ENCODE data around the gene PTPRD.

PTPRD gene

DNA sequence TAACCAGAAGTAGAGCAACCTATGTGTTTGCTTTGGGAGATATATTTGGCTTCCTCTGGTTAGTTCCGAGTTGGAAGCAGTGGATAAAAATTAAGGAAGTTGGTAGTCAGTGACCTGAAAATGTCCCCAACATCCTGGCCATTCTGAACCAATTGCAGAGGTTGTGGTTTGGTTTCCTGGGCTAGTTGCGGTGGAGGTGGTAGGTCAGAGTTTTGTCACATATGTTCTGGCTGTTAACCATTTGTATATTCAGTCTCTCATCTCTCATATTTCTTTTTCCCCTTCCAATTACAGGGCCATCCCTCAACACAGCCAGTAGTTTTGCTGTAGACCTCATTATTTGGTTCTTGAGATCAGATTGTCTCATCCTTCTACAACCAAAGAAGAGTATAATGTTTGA lies 1026.9 kb downstream of the PTPRD start (continued):
- TF ChIP-seq, protein P1, sequence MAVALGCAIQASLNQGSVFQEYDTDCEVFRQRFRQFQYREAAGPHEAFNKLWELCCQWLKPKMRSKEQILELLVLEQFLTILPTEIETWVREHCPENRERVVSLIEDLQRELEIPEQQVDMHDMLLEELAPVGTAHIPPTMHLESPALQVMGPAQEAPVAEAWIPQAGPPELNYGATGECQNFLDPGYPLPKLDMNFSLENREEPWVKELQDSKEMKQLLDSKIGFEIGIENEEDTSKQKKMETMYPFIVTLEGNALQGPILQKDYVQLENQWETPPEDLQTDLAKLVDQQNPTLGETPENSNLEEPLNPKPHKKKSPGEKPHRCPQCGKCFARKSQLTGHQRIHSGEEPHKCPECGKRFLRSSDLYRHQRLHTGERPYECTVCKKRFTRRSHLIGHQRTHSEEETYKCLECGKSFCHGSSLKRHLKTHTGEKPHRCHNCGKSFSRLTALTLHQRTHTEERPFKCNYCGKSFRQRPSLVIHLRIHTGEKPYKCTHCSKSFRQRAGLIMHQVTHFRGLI (tag by site-specific recombination; IDR thresholded peaks at IDR 0.05) = no peak
- TF ChIP-seq OVOL3 (tag by site-specific recombination; IDR thresholded peaks at IDR 0.05) (no peak), ZNF521 (tag by site-specific recombination; IDR thresholded peaks at IDR 0.05) (no peak), ZNF341 (tag by site-specific recombination; IDR thresholded peaks at IDR 0.05; ENCODE audit: low read depth) (no peak), ZNF391 (tag by site-specific recombination; IDR thresholded peaks at IDR 0.05; ENCODE audit: borderline replicate concordance, low read depth) (no peak), ZNF112 (tag by site-specific recombination; IDR thresholded peaks at IDR 0.05) (no peak), KLF9 (tag by site-specific recombination; IDR thresholded peaks at IDR 0.05; ENCODE audit: low read depth) (no peak)
- TF ChIP-seq, protein P2, sequence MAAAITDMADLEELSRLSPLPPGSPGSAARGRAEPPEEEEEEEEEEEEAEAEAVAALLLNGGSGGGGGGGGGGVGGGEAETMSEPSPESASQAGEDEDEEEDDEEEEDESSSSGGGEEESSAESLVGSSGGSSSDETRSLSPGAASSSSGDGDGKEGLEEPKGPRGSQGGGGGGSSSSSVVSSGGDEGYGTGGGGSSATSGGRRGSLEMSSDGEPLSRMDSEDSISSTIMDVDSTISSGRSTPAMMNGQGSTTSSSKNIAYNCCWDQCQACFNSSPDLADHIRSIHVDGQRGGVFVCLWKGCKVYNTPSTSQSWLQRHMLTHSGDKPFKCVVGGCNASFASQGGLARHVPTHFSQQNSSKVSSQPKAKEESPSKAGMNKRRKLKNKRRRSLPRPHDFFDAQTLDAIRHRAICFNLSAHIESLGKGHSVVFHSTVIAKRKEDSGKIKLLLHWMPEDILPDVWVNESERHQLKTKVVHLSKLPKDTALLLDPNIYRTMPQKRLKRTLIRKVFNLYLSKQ (tag by site-specific recombination; IDR thresholded peaks at IDR 0.05; ENCODE audit: borderline replicate concordance) = no peak
- TF ChIP-seq, protein P3, sequence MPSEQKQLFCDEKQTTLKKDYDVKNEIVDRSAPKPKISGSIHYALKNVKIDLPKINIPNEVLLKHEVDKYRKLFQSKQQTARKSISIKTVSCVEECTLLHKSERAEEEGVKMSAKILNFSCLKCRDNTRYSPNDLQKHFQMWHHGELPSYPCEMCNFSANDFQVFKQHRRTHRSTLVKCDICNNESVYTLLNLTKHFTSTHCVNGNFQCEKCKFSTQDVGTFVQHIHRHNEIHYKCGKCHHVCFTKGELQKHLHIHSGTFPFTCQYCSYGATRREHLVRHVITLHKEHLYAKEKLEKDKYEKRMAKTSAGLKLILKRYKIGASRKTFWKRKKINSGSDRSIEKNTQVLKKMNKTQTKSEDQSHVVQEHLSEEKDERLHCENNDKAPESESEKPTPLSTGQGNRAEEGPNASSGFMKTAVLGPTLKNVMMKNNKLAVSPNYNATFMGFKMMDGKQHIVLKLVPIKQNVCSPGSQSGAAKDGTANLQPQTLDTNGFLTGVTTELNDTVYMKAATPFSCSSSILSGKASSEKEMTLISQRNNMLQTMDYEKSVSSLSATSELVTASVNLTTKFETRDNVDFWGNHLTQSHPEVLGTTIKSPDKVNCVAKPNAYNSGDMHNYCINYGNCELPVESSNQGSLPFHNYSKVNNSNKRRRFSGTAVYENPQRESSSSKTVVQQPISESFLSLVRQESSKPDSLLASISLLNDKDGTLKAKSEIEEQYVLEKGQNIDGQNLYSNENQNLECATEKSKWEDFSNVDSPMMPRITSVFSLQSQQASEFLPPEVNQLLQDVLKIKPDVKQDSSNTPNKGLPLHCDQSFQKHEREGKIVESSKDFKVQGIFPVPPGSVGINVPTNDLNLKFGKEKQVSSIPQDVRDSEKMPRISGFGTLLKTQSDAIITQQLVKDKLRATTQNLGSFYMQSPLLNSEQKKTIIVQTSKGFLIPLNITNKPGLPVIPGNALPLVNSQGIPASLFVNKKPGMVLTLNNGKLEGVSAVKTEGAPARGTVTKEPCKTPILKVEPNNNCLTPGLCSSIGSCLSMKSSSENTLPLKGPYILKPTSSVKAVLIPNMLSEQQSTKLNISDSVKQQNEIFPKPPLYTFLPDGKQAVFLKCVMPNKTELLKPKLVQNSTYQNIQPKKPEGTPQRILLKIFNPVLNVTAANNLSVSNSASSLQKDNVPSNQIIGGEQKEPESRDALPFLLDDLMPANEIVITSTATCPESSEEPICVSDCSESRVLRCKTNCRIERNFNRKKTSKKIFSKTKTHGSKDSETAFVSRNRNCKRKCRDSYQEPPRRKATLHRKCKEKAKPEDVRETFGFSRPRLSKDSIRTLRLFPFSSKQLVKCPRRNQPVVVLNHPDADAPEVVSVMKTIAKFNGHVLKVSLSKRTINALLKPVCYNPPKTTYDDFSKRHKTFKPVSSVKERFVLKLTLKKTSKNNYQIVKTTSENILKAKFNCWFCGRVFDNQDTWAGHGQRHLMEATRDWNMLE (tag by site-specific recombination; conservative IDR thresholded peaks at IDR 0.05; ENCODE audit: low read depth) = no peak
- TF ChIP-seq, protein P4, sequence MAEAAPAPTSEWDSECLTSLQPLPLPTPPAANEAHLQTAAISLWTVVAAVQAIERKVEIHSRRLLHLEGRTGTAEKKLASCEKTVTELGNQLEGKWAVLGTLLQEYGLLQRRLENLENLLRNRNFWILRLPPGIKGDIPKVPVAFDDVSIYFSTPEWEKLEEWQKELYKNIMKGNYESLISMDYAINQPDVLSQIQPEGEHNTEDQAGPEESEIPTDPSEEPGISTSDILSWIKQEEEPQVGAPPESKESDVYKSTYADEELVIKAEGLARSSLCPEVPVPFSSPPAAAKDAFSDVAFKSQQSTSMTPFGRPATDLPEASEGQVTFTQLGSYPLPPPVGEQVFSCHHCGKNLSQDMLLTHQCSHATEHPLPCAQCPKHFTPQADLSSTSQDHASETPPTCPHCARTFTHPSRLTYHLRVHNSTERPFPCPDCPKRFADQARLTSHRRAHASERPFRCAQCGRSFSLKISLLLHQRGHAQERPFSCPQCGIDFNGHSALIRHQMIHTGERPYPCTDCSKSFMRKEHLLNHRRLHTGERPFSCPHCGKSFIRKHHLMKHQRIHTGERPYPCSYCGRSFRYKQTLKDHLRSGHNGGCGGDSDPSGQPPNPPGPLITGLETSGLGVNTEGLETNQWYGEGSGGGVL (tag by site-specific recombination; IDR thresholded peaks at IDR 0.05) = no peak

DNA sequence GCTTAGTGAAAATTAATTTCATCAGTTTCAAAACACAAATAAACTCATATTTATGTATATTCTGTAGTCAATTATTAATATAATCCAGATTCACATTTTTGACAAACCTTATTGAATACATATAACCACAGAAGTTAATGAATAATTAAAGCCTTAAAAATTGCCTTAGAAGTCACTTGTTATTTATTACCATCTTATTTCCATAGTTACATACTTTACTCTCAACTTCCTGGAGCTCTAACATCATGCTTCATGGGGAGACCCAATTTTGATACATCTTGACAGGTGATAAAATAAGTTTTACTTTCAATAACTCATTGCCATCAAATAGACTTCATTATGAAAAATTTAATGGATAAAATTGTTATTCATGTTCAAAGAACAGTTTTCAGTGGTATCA lies 1038.7 kb downstream of the PTPRD start:
- Histone ChIP-seq H3K27ac (ENCODE audit: extremely low read depth, low read depth, low read length) (no peak overlapping the region), H3K4me3 (ENCODE audit: low read depth, low read length) (no peak overlapping the region), H3K9me3 (ENCODE audit: control insufficient read depth, insufficient read depth, low read depth, low read length) (no peaks in the 10 kb centered on the region), H3K36me3 (ENCODE audit: control insufficient read depth in 2 of 2, insufficient read depth in 1 of 2, low read length in 2 of 2) (no peaks in the 10 kb centered on the region), H3K4me1 (ENCODE audit: control insufficient read depth, insufficient read depth, low read length) (no peaks in the 10 kb centered on the region)
- ChIA-PET CTCF (interaction anchor here (1.0 kb wide), 1 partner anchor 33 kb away, joined by 3 read pairs; no protein-coding TSS in a partner anchor), POLR2A (interaction anchor here (0.6 kb wide), 1 partner anchor 781 kb away, joined by 4 read pairs; no protein-coding TSS in a partner anchor)
- TF ChIP-seq YY2 (tag by site-specific recombination; IDR thresholded peaks at IDR 0.05) (no peak), ZNF292 (tag by site-specific recombination; IDR thresholded peaks at IDR 0.05; ENCODE audit: borderline replicate concordance, low read depth) (no peak), ZFP37 (tag by site-specific recombination; IDR thresholded peaks at IDR 0.05) (no peak), ZNF600 (tag by site-specific recombination; IDR thresholded peaks at IDR 0.05) (no peak), ZNF184 (tag by site-specific recombination; IDR thresholded peaks at IDR 0.05) (no peak), ZBTB21 (tag by site-specific recombination; IDR thresholded peaks at IDR 0.05) (no peak), ZNF146 (tag by site-specific recombination; IDR thresholded peaks at IDR 0.05) (no peak), ZNF610 (tag by site-specific recombination; IDR thresholded peaks at IDR 0.05; ENCODE audit: borderline replicate concordance) (no peak)
- TF ChIP-seq, protein P5, sequence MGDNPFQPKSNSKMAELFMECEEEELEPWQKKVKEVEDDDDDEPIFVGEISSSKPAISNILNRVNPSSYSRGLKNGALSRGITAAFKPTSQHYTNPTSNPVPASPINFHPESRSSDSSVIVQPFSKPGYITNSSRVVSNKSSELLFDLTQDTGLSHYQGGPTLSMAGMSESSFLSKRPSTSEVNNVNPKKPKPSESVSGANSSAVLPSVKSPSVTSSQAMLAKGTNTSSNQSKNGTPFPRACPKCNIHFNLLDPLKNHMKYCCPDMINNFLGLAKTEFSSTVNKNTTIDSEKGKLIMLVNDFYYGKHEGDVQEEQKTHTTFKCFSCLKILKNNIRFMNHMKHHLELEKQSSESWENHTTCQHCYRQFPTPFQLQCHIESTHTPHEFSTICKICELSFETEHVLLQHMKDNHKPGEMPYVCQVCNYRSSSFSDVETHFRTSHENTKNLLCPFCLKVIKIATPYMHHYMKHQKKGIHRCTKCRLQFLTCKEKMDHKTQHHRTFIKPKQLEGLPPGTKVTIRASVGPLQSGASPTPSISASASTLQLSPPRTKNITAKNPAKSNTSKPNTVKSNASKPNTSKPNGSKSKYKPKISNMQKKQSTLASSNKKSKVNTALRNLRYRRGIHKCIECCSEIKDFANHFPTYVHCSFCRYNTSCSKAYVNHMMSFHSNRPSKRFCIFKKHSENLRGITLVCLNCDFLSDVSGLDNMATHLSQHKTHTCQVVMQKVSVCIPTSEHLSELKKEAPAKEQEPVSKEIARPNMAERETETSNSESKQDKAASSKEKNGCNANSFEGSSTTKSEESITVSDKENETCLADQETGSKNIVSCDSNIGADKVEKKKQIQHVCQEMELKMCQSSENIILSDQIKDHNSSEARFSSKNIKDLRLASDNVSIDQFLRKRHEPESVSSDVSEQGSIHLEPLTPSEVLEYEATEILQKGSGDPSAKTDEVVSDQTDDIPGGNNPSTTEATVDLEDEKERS (tag by site-specific recombination; IDR thresholded peaks at IDR 0.05) = no peak
- TF ChIP-seq, protein P6, sequence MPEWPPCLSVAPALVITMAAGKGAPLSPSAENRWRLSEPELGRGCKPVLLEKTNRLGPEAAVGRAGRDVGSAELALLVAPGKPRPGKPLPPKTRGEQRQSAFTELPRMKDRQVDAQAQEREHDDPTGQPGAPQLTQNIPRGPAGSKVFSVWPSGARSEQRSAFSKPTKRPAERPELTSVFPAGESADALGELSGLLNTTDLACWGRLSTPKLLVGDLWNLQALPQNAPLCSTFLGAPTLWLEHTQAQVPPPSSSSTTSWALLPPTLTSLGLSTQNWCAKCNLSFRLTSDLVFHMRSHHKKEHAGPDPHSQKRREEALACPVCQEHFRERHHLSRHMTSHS (tag by site-specific recombination; IDR thresholded peaks at IDR 0.05) = no peak
- TF ChIP-seq, protein P7, sequence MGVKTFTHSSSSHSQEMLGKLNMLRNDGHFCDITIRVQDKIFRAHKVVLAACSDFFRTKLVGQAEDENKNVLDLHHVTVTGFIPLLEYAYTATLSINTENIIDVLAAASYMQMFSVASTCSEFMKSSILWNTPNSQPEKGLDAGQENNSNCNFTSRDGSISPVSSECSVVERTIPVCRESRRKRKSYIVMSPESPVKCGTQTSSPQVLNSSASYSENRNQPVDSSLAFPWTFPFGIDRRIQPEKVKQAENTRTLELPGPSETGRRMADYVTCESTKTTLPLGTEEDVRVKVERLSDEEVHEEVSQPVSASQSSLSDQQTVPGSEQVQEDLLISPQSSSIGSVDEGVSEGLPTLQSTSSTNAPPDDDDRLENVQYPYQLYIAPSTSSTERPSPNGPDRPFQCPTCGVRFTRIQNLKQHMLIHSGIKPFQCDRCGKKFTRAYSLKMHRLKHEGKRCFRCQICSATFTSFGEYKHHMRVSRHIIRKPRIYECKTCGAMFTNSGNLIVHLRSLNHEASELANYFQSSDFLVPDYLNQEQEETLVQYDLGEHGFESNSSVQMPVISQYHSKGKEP (tag by site-specific recombination; IDR thresholded peaks at IDR 0.05) = no peak
